Mesothelial cell of epicardium (in vitro differentiated cells): ENCODE measurements around the gene SCD5. TPM values are rescaled to one million over a fixed set of nuclear protein-coding genes. Genes with fewer than 3 reads are reported as not detected.
A peak's percentile ranks its signal among the peaks of the same experiment; 100 is the strongest.

Source experiments
- DNase-seq, 2 experiments: peaks; one replicate each; pipeline ENCODE4 v3.0.0; 2021; ENCODE audit warnings: low spot score in 2 of 2; ENCODE audit not compliant: unreplicated experiment in 2 of 2
- H3K27ac Mint-ChIP-seq: 2 replicates; pipeline ENCODE4 v1.8.0; 2021; ENCODE audit warnings: mixed read lengths
- H3K27me3 Mint-ChIP-seq: 2 replicates; pipeline ENCODE4 v1.8.0; 2021; ENCODE audit warnings: low read depth, mixed read lengths
- H3K36me3 Mint-ChIP-seq: 2 replicates; pipeline ENCODE4 v1.8.0; 2021; ENCODE audit warnings: mixed read lengths
- H3K4me1 Mint-ChIP-seq: 2 replicates; pipeline ENCODE4 v1.8.0; 2021; ENCODE audit warnings: mixed read lengths
- H3K4me3 Mint-ChIP-seq: 2 replicates; pipeline ENCODE4 v1.8.0; 2021; ENCODE audit warnings: mild to moderate bottlenecking, moderate library complexity, mixed read lengths
- H3K9me3 Mint-ChIP-seq: 2 replicates; pipeline ENCODE4 v1.8.0; 2021; ENCODE audit warnings: mixed read lengths
- CTCF ChIP-seq: fragments of 200-600 bp; sonication (generic); IDR thresholded peaks from one replicate; pipeline ENCODE4 v1.5.0; 2021; ENCODE audit warnings: antibody characterized with exemption; ENCODE audit not compliant: unreplicated experiment
- total RNA-seq: library from RNA; stranded (reverse); gene quantifications from 3 replicates; pipeline ENCODE4 v1.2.1, GENCODE V29; 2021

The SCD5 gene
- total RNA-seq, 1 donor from 2014 or later, result 27.2 TPM

GRCh38 chr4:82626251-82626868 lies 172.2 kb downstream of the SCD5 start:
- no peak for TF ChIP-seq CTCF
- no peaks in the 10 kb centered on the region for H3K9me3 Mint-ChIP-seq
- DNase-seq, result no peak
- no peaks in the 10 kb centered on the region for H3K27me3 Mint-ChIP-seq
- H3K36me3 Mint-ChIP-seq, result no peaks in the 10 kb centered on the region
- no peak overlapping the region for H3K4me3 Mint-ChIP-seq
- peaks cover 8% of the 10 kb centered on the region for H3K4me1 Mint-ChIP-seq
- H3K27ac Mint-ChIP-seq, result no peak overlapping the region

DNA sequence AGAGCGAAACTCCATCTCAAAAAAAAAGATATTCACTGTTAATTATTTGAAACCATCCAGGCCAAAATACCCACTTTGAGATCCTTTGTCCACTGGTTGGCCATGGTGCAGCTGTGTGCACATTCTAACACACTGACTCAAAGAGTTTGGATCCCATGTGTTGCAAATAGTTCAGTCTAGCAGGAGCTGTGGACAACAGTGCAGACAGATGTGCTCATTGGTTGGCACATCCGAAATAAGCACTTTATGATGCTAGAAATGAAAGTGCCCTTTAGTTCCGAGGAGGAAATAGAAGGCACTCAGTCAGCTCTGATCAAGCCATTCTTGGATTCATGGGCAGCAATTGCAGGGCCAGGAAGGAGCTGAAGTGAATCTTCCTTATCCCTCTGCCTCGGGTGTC lies 173.8 kb downstream of the SCD5 start:
- Mint-ChIP-seq H3K36me3 (no peaks in the 10 kb centered on the region), H3K9me3 (no peaks in the 10 kb centered on the region), H3K27me3 (no peaks in the 10 kb centered on the region), H3K27ac (no peak overlapping the region), H3K4me1 (peaks cover 17% of the 10 kb centered on the region), H3K4me3 (no peak overlapping the region)
- TF ChIP-seq CTCF, result no peak
- no peak for DNase-seq

DNA sequence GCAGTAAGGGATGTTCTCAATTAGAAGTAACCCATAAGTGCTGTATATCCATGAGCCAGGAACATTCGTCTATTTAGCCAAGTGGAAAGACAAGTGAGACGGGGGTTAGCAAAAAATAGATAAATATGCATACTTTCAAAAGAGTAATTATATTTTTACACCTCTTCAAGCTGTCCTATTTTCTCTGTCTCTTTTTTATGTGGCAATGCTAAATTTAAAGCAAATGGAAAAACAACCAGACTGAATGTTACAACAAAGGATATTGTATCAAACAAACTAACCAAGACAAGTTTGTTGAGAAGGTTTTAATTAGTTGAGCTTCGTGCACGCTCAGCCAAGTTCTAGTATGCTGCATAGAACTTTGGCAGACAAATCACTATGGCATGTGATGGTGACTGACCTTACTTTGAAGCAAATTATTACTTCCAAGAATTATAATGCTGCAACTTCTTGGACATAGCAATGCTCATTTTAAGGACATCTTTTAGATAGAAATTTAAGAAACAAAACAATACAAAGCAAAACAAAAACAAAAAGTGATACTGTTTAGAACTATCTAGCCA lies 175.4 kb downstream of the SCD5 start:
- no peak for DNase-seq
- H3K4me3 Mint-ChIP-seq, result no peak overlapping the region
- no peaks in the 10 kb centered on the region for H3K27me3 Mint-ChIP-seq
- H3K36me3 Mint-ChIP-seq, result no peaks in the 10 kb centered on the region
- H3K27ac Mint-ChIP-seq, result no peak overlapping the region
- no peak for TF ChIP-seq CTCF
- H3K4me1 Mint-ChIP-seq, result peaks cover 15% of the 10 kb centered on the region
- H3K9me3 Mint-ChIP-seq, result no peaks in the 10 kb centered on the region

GRCh38 chr4:82621251-82621650 lies 177.3 kb downstream of the SCD5 start:
- H3K27me3 Mint-ChIP-seq, result no peaks in the 10 kb centered on the region
- no peaks in the 10 kb centered on the region for H3K9me3 Mint-ChIP-seq
- no peak overlapping the region for H3K4me3 Mint-ChIP-seq
- H3K27ac Mint-ChIP-seq, result peak overlapping the region; percentile 66
- no peak for DNase-seq
- H3K36me3 Mint-ChIP-seq, result no peaks in the 10 kb centered on the region
- no peak for TF ChIP-seq CTCF
- peaks cover 15% of the 10 kb centered on the region for H3K4me1 Mint-ChIP-seq

GRCh38 chr4:82620126-82620735 lies 178.4 kb downstream of the SCD5 start:
- Mint-ChIP-seq H3K36me3 (no peaks in the 10 kb centered on the region), H3K27ac (no peak overlapping the region), H3K9me3 (no peaks in the 10 kb centered on the region), H3K4me1 (peaks cover 15% of the 10 kb centered on the region), H3K27me3 (peaks cover 2% of the 10 kb centered on the region), H3K4me3 (no peak overlapping the region)
- DNase-seq, result no peak
- no peak for TF ChIP-seq CTCF
